ENCODE data around the gene ACAP2. TPM values are rescaled to one million over a fixed set of nuclear protein-coding genes. Genes with fewer than 3 reads are reported as not detected.

ACAP2 gene
- total RNA-seq, 1 donor = 92.3 TPM

DNA sequence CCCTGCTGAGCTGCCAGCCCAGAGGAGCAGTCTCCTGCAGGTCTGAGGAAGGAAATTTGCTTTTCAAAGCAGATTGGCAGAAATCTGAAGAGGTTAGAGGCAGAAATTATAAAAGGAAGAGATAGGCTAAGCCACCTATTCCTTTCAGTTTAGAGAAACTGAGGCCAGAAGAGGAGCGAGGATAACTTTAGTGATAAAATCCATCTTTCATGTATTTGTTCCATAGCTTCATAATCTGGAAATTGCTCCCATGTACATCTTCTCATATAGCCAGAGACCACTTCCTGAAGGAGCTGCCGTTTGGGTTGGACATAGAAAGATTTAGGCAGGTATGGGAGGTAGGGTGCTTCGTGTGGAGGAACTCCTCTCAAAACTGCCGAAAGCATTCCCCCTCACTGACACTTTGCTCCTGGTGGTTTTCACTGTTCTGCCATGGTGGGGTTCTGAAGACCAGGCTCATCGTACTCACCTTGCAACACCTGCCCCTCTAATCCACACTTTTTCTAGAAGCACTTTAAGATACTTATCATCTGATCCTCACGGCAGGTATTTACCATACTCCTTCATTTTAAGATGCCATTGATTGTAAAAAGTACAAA, 670 bp upstream of the ACAP2 start:
- DNase-seq (ENCODE audit: low read depth) = no peak
- peak overlapping the region; percentile 55 for H3K4me3 ChIP-seq (ENCODE audit: low read depth, low read length)
- TF ChIP-seq, protein P1, sequence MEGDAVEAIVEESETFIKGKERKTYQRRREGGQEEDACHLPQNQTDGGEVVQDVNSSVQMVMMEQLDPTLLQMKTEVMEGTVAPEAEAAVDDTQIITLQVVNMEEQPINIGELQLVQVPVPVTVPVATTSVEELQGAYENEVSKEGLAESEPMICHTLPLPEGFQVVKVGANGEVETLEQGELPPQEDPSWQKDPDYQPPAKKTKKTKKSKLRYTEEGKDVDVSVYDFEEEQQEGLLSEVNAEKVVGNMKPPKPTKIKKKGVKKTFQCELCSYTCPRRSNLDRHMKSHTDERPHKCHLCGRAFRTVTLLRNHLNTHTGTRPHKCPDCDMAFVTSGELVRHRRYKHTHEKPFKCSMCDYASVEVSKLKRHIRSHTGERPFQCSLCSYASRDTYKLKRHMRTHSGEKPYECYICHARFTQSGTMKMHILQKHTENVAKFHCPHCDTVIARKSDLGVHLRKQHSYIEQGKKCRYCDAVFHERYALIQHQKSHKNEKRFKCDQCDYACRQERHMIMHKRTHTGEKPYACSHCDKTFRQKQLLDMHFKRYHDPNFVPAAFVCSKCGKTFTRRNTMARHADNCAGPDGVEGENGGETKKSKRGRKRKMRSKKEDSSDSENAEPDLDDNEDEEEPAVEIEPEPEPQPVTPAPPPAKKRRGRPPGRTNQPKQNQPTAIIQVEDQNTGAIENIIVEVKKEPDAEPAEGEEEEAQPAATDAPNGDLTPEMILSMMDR (IDR thresholded peaks at IDR 0.05; ENCODE audit: insufficient read depth, low read length) = no peak

DNA sequence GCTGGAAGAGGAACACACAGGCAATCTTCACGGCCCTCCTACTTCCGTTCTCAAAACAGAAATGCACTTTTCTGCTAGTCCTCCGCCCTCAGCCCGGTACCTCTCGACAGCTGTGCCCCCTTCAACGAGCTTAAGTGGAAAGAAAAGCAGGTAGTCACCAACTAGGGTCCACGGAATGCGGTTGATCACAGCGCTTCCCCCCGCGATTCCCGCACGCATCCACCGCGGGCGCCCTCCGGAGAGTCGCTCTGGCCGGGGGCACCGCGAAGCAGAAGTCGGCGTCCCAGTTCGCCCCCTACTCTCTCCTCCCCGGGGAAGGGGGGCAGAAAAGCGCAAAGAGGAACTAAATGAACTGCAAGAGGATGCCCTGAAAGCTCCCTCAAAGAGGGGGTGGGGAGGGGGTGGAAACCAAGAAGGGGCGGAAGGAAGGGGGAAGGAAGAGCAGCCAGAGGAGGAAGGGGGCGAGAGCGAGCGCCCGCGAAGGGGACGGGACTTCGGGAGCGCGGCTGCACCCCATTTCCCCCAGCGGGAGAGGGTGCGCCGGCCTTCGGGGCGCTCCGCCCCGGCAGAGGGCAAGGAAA, 738 bp downstream of the ACAP2 start:
- H3K4me3 ChIP-seq (ENCODE audit: low read depth, low read length) = peak overlapping the region; percentile 92
- TF ChIP-seq, protein P1 (IDR thresholded peaks at IDR 0.05; ENCODE audit: insufficient read depth, low read length) = peak; percentile 8
- DNase-seq (ENCODE audit: low read depth) = peak; percentile 39

DNA sequence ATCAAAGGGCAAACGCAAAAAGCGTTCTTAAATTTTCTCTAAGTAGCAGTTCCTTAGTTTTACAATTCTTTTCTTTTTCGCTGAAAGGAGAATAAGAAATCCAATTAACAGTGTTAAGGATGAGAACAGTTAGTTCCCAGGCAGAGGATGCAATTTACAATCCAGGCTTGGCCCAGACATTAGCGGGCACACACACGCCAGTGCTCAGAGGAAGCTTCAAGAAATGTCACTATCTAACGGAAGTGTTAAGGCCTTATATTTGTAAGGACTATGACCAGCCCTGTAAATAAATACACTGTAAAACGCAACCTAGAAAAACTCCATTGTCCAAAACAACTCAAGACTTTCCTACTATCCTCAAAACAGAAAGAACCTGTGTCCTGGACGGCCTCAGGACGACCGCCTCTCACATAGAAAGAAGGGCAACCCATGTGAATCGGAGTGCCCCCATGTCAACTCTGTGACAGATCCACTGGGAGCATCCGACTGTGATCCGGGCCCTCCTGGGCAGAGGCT, 1.3 kb downstream of the ACAP2 start:
- peak; percentile 28 for DNase-seq (ENCODE audit: low read depth)
- TF ChIP-seq, protein P1 (IDR thresholded peaks at IDR 0.05; ENCODE audit: insufficient read depth, low read length) = no peak
- peak overlapping the region; percentile 92 for H3K4me3 ChIP-seq (ENCODE audit: low read depth, low read length)

DNA sequence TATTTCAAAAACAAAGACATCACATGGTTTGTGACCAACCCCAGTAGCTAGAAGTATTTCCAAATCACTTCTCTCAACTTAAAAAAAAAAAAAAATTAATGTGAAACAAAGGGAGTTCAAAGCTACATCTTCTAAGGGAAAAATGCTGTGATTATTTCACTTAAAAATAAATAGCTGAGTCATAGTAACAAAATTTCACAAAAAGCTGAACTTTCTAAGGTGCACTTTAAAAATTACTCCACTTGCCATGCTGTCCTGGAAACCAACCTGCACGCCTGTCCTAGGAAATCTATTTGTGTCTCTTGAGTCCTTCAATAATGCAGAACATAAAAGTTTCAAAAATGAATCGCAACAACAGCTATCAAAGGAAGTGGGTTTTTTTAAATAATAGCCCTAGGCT, 1.8 kb downstream of the ACAP2 start:
- peak overlapping the region; percentile 92 for H3K4me3 ChIP-seq (ENCODE audit: low read depth, low read length)
- TF ChIP-seq, protein P1 (IDR thresholded peaks at IDR 0.05; ENCODE audit: insufficient read depth, low read length) = no peak
- DNase-seq (ENCODE audit: low read depth) = peak; percentile 34

DNA sequence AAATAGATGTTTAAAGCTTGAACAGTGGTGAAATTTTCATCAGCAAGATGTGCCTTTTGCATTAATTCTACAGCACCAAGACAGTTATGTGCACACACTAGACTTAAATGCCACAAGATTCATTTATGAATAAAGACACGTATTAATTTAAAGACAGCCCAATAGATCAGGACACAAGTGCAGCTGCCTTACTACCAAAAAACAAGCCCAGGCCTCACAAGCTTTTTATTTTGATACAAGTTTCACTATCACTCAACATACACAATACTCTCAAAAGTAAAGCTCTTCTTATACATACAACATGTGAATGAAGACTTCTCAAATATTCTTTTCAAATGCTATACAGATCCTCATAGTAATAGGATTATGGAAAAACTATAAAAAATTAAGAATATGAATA, 2.4 kb downstream of the ACAP2 start:
- peak overlapping the region; percentile 92 for H3K4me3 ChIP-seq (ENCODE audit: low read depth, low read length)

DNA sequence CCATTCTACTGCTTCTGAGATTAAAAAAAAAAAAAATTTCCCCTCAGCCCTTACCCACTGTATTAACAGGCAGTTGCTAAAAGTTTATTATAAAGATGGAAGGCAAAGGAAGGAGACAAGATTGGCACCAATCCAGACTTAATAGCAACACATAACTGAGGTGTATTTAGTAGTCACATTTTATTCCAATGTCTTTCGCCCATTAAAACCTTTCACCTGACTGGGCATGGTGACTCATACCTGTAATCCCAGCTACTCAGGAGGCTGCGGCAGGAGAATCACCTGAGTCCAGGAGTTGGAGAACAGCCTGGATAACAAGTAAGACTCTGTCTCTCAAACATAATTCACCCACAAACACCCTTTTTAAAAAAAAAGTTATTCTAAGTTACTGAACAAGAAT, 4.4 kb downstream of the ACAP2 start:
- no peak for DNase-seq (ENCODE audit: low read depth)
- no peak overlapping the region for H3K4me3 ChIP-seq (ENCODE audit: low read depth, low read length)
- TF ChIP-seq, protein P1 (IDR thresholded peaks at IDR 0.05; ENCODE audit: insufficient read depth, low read length) = no peak

More for the DNA sequence above, 2.4 kb downstream of the ACAP2 start:
- DNase-seq (ENCODE audit: low read depth) = no peak
- TF ChIP-seq, protein P1 (IDR thresholded peaks at IDR 0.05; ENCODE audit: insufficient read depth, low read length) = no peak
